ENCODE results near the gene CRACR2B.

DNA sequence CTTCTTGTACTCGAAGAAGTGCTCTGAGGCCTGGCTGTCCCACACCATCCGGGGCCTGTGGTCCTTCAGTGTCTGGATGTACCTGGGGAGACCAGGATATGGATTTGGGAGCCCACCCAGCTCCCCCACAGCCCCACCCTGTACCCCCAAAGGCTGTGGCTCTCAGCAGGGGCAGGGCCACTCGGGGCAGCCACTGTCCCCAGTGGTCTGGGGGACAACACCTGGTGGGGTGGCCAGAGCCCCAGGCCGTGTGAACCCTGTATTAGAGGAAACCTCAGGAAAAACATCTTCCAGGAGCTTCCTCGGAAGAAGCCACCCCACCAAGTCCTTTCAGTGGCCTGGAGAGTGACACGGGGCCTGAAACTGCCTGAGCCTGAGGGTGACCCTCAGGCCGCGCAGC lies 42.7 kb downstream of the CRACR2B start:
- TF ChIP-seq, protein P1, sequence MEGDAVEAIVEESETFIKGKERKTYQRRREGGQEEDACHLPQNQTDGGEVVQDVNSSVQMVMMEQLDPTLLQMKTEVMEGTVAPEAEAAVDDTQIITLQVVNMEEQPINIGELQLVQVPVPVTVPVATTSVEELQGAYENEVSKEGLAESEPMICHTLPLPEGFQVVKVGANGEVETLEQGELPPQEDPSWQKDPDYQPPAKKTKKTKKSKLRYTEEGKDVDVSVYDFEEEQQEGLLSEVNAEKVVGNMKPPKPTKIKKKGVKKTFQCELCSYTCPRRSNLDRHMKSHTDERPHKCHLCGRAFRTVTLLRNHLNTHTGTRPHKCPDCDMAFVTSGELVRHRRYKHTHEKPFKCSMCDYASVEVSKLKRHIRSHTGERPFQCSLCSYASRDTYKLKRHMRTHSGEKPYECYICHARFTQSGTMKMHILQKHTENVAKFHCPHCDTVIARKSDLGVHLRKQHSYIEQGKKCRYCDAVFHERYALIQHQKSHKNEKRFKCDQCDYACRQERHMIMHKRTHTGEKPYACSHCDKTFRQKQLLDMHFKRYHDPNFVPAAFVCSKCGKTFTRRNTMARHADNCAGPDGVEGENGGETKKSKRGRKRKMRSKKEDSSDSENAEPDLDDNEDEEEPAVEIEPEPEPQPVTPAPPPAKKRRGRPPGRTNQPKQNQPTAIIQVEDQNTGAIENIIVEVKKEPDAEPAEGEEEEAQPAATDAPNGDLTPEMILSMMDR (IDR thresholded peaks at IDR 0.05) = no peak
- TF ChIP-seq POLR2AphosphoS5 (IDR thresholded peaks at IDR 0.05) = no peak
- TF ChIP-seq POLR2A (IDR thresholded peaks at IDR 0.05) = no peak
